NCI-H2081 treated with DMSO at 0.1 percent for 48 hours (cell line): ENCODE results near the gene NDUFV3.
"Not testable (repeated sequence)": the region's sequence is repeated elsewhere in the genome, so short reads cannot be mapped to it uniquely, and the experiment has no call there.

ENCODE experiments used
- DNase-seq: peaks from one replicate; lab custom pipeline; 2025; lab: John Stamatoyannopoulos, UW

NDUFV3 gene

GRCh38 chr21:42936360-42936759 lies 43.3 kb downstream of the NDUFV3 start:
- not testable (repeated sequence) for DNase-seq

GRCh38 chr21:42937034-42937940 lies 44.2 kb downstream of the NDUFV3 start:
- not testable (repeated sequence) for DNase-seq

GRCh38 chr21:42937960-42938605 lies 45.0 kb downstream of the NDUFV3 start:
- no peak for DNase-seq

GRCh38 chr21:42938606-42938995 lies 45.5 kb downstream of the NDUFV3 start:
- DNase-seq, result not testable (repeated sequence)

- DNase-seq, result no peak
These were observed 46.7 kb downstream of the NDUFV3 start for GRCh38 chr21:42939582-42940413.

GRCh38 chr21:42941696-42942085 lies 48.6 kb downstream of the NDUFV3 start:
- DNase-seq, result no peak

- DNase-seq, result no peak
These were observed 49.1 kb downstream of the NDUFV3 start for GRCh38 chr21:42942244-42942643.

- not testable (repeated sequence) for DNase-seq
These were observed 56.1 kb downstream of the NDUFV3 start for GRCh38 chr21:42949094-42949755.

- not testable (repeated sequence) for DNase-seq
These were observed 58.1 kb downstream of the NDUFV3 start for GRCh38 chr21:42951193-42951592.

GRCh38 chr21:42956824-42957630 lies 63.9 kb downstream of the NDUFV3 start:
- DNase-seq, result no peak

GRCh38 chr21:42958122-42958521 lies 65.0 kb downstream of the NDUFV3 start:
- DNase-seq, result not testable (repeated sequence)

- DNase-seq, result no peak
These were observed 66.6 kb downstream of the NDUFV3 start for GRCh38 chr21:42959728-42960127.

- no peak for DNase-seq
These were observed 69.4 kb downstream of the NDUFV3 start for GRCh38 chr21:42962380-42963007.
